ENCODE results near the gene SGMS1.

Gene SGMS1

GRCh38 chr10:50653142-50653541 is 29.4 kb upstream of the SGMS1 start:
- Histone ChIP-seq H4K20me1 (ENCODE audit: insufficient read depth) (no peaks in the 10 kb centered on the region), H3K27ac (no peak overlapping the region), H3K4me3 (IDR thresholded peaks at IDR 0.05; ENCODE audit: insufficient read depth, low read depth, low read length) (no peak overlapping the region), H3K9ac (no peak overlapping the region), H3K79me2 (ENCODE audit: insufficient read depth, low read depth) (no peaks in the 10 kb centered on the region), H2AFZ (ENCODE audit: low read depth) (no peak overlapping the region), H3K4me2 (no peak overlapping the region), H3K4me1 (ENCODE audit: low read depth, poor library complexity, severe bottlenecking) (peaks cover 3% of the 10 kb centered on the region), H3K36me3 (ENCODE audit: insufficient read depth) (no peaks in the 10 kb centered on the region), H3K27me3 (ENCODE audit: insufficient read depth, low read depth) (no peaks in the 10 kb centered on the region)
- TF ChIP-seq CTCF (conservative IDR thresholded peaks at IDR 0.05; ENCODE audit: low read depth, low read length) = 0 out of 2 replicates have a peak, but pooled peaks have one; percentile 10

GRCh38 chr10:50651808-50652207 is 28.1 kb upstream of the SGMS1 start:
- no peak overlapping the region for H3K4me3 ChIP-seq (IDR thresholded peaks at IDR 0.05; ENCODE audit: insufficient read depth, low read depth, low read length)

GRCh38 chr10:50650481-50650880 is 26.7 kb upstream of the SGMS1 start:
- H3K4me1 ChIP-seq (ENCODE audit: low read depth, poor library complexity, severe bottlenecking) = peaks cover 3% of the 10 kb centered on the region
- H3K4me3 ChIP-seq (IDR thresholded peaks at IDR 0.05; ENCODE audit: insufficient read depth, low read depth, low read length) = no peak overlapping the region
- H2AFZ ChIP-seq (ENCODE audit: low read depth) = no peak overlapping the region
- no peaks in the 10 kb centered on the region for H3K27me3 ChIP-seq (ENCODE audit: insufficient read depth, low read depth)
- no peak overlapping the region for H3K9ac ChIP-seq
- H3K79me2 ChIP-seq (ENCODE audit: insufficient read depth, low read depth) = no peaks in the 10 kb centered on the region
- no peaks in the 10 kb centered on the region for H3K36me3 ChIP-seq (ENCODE audit: insufficient read depth)
- no peak overlapping the region for H3K4me2 ChIP-seq
- no peaks in the 10 kb centered on the region for H4K20me1 ChIP-seq (ENCODE audit: insufficient read depth)
- TF ChIP-seq CTCF (conservative IDR thresholded peaks at IDR 0.05; ENCODE audit: low read depth, low read length) = no peak
- no peak overlapping the region for H3K27ac ChIP-seq

More at GRCh38 chr10:50651808-50652207, 28.1 kb upstream of the SGMS1 start:
- H3K9ac ChIP-seq = no peak overlapping the region
- no peak for TF ChIP-seq CTCF (conservative IDR thresholded peaks at IDR 0.05; ENCODE audit: low read depth, low read length)
- peaks cover 3% of the 10 kb centered on the region for H3K4me1 ChIP-seq (ENCODE audit: low read depth, poor library complexity, severe bottlenecking)
- H2AFZ ChIP-seq (ENCODE audit: low read depth) = no peak overlapping the region
- no peak overlapping the region for H3K27ac ChIP-seq
- H3K79me2 ChIP-seq (ENCODE audit: insufficient read depth, low read depth) = no peaks in the 10 kb centered on the region
- H3K27me3 ChIP-seq (ENCODE audit: insufficient read depth, low read depth) = no peaks in the 10 kb centered on the region
- no peaks in the 10 kb centered on the region for H3K36me3 ChIP-seq (ENCODE audit: insufficient read depth)
- no peak overlapping the region for H3K4me2 ChIP-seq
- H4K20me1 ChIP-seq (ENCODE audit: insufficient read depth) = no peaks in the 10 kb centered on the region

GRCh38 chr10:50648935-50649227 is 25.1 kb upstream of the SGMS1 start:
- Histone ChIP-seq H3K4me1 (ENCODE audit: low read depth, poor library complexity, severe bottlenecking) (peaks cover 3% of the 10 kb centered on the region), H3K9ac (no peak overlapping the region), H3K36me3 (ENCODE audit: insufficient read depth) (no peaks in the 10 kb centered on the region), H3K4me3 (IDR thresholded peaks at IDR 0.05; ENCODE audit: insufficient read depth, low read depth, low read length) (no peak overlapping the region), H3K79me2 (ENCODE audit: insufficient read depth, low read depth) (no peaks in the 10 kb centered on the region), H3K27me3 (ENCODE audit: insufficient read depth, low read depth) (no peaks in the 10 kb centered on the region), H4K20me1 (ENCODE audit: insufficient read depth) (no peaks in the 10 kb centered on the region), H3K4me2 (no peak overlapping the region), H3K27ac (no peak overlapping the region), H2AFZ (ENCODE audit: low read depth) (no peak overlapping the region)
- no peak for TF ChIP-seq CTCF (conservative IDR thresholded peaks at IDR 0.05; ENCODE audit: low read depth, low read length)

Measured in KMS-11 (cell line).